ENCODE data around the gene OASL. TPM values are rescaled to one million over a fixed set of nuclear protein-coding genes. Genes with fewer than 3 reads are reported as not detected.
A peak's percentile ranks its signal among the peaks of the same experiment; 100 is the strongest.

The OASL gene
- polyA plus RNA-seq, 6 donors from 2014 or later, result 0.65 to 4.4 (median 0.84) TPM; not detected in 1

DNA sequence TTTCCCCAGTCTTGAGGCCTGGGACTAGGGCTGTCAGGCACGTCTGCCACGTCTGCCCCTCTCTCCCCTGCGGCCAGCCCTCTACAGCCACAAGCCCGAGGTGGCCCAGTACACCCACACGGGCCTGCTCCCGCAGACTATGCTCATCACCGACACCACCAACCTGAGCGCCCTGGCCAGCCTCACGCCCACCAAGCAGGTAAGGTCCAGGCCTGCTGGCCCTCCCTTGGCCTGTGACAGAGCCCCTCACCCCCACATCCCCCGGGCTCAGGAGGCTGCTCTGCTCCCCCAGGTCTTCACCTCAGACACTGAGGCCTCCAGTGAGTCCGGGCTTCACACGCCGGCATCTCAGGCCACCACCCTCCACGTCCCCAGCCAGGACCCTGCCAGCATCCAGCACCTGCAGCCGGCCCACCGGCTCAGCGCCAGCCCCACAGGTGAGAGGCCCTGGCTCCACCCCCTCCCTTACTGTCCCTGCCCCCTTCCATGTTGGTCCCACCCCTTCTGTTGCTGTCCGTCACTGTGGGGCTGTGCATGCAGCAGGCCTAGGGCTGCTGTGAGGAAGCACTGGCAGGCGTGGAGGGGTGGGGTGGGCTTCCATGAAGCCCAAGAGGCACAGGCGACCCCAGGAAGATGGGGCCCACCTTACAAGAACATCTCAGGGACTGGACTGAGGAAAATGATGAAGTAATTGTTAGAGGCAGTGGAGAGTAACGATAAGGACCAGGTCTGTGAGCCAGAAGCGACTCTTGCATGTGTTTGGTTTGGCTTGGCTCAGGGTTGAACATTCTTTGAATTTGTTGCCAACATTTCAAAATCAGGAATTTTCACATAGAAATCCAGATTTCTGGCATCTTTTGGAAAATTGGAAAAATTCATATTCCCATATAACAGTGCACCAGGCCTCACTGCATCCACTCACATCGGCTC is 39.6 kb downstream of the OASL start:
- DNase-seq (no peak), ATAC-seq (ENCODE audit: low read depth in 2 of 2) (no peak)
- Mint-ChIP-seq H3K27me3 (peaks cover 9 to 16% (median 15%) of the 10 kb centered on the region in 3 donors), H3K36me3 (peaks cover 0 to 22% of the 10 kb centered on the region in 2 donors), H3K4me3 (no peak overlapping the region), H3K4me1 (no peaks in the 10 kb centered on the region), H3K27ac (peak overlapping the region in 1 of 6 donors; percentile 52), H3K9me3 (peaks cover 0 to 14% (median 0%) of the 10 kb centered on the region in 7 donors)

- DNase-seq (no peak), ATAC-seq (ENCODE audit: low read depth in 2 of 2) (no peak)
- Mint-ChIP-seq H3K9me3 (peaks cover 0 to 16% (median 0%) of the 10 kb centered on the region in 7 donors), H3K36me3 (peaks cover 0 to 17% of the 10 kb centered on the region in 2 donors), H3K4me1 (no peaks in the 10 kb centered on the region), H3K27ac (no peak overlapping the region), H3K27me3 (peaks cover 10 to 22% (median 19%) of the 10 kb centered on the region in 3 donors), H3K4me3 (no peak overlapping the region)
Observed at GRCh38 chr12:120998435-120998834, 40.6 kb downstream of the OASL start.

GRCh38 chr12:120997448-120997847 is 41.6 kb downstream of the OASL start:
- ATAC-seq (ENCODE audit: low read depth in 2 of 2) (no peak), DNase-seq (no peak)
- H3K4me1 Mint-ChIP-seq, result no peaks in the 10 kb centered on the region
- H3K4me3 Mint-ChIP-seq, result no peak overlapping the region
- H3K9me3 Mint-ChIP-seq, result peaks cover 0 to 16% (median 0%) of the 10 kb centered on the region in 7 donors
- H3K27ac Mint-ChIP-seq, result no peak overlapping the region
- peaks cover 0 to 17% of the 10 kb centered on the region in 2 donors for H3K36me3 Mint-ChIP-seq
- H3K27me3 Mint-ChIP-seq, result peaks cover 18 to 29% (median 19%) of the 10 kb centered on the region in 3 donors

DNA sequence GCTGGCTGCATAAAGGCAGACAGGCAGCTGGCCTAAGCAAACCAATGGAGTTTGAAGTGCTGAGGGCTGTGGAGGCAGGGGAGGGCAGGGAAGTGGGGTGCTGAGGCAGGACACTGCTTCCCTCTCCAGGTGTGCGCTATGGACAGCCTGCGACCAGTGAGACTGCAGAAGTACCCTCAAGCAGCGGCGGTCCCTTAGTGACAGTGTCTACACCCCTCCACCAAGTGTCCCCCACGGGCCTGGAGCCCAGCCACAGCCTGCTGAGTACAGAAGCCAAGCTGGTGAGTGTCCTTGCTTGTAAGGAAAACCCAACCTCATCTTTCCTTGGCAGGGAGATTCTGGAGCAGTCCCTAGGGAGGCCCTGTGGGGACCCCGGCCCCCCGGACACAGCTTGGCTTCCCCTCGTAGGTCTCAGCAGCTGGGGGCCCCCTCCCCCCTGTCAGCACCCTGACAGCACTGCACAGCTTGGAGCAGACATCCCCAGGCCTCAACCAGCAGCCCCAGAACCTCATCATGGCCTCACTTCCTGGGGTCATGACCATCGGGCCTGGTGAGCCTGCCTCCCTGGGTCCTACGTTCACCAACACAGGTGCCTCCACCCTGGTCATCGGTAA is 42.8 kb downstream of the OASL start:
- Mint-ChIP-seq H3K36me3 (peaks cover 0 to 17% of the 10 kb centered on the region in 2 donors), H3K4me3 (no peak overlapping the region), H3K4me1 (no peaks in the 10 kb centered on the region), H3K27me3 (peaks cover 18 to 29% (median 19%) of the 10 kb centered on the region in 3 donors), H3K9me3 (peaks cover 0 to 16% (median 0%) of the 10 kb centered on the region in 7 donors), H3K27ac (no peak overlapping the region)
- no peak for ATAC-seq (ENCODE audit: low read depth in 2 of 2)
- no peak for DNase-seq

DNA sequence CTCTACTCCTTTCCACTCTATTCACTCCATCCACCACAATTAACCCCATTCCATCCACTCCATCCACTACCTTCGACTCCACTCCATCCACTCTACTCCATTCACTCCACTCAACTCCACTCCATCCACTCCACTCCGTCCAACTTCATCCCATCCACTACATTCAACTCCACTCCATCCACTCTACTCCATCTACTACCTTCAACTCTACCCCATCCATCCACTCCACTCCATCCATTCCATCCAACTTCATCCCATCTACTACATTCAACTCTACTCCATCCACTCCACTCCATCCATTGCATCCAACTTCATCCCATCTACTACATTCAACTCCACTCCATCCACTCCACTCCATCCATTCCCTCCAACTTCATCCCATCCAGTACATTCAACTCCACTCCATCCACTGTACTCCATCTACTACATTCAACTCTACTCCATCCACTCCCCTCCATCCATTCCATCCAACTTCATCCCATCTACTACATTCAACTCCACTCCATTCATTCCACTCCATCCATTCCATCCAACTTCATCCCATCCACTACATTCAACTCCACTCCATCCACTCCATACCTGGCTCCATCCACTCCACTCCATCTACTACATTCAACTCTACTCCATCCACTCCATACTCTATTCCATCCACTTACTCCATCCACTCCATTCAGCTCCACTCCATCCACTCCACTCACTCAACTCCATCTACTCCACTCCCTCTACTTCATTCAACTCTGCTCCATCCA is 44.3 kb downstream of the OASL start:
- DNase-seq, result no peak
- Mint-ChIP-seq H3K4me1 (no peaks in the 10 kb centered on the region), H3K9me3 (peaks cover 0 to 16% (median 0%) of the 10 kb centered on the region in 7 donors), H3K27me3 (peaks cover 18 to 29% (median 26%) of the 10 kb centered on the region in 3 donors), H3K27ac (no peak overlapping the region), H3K4me3 (no peak overlapping the region), H3K36me3 (peaks cover 0 to 17% of the 10 kb centered on the region in 2 donors)
- ATAC-seq (ENCODE audit: low read depth in 2 of 2), result no peak

DNA sequence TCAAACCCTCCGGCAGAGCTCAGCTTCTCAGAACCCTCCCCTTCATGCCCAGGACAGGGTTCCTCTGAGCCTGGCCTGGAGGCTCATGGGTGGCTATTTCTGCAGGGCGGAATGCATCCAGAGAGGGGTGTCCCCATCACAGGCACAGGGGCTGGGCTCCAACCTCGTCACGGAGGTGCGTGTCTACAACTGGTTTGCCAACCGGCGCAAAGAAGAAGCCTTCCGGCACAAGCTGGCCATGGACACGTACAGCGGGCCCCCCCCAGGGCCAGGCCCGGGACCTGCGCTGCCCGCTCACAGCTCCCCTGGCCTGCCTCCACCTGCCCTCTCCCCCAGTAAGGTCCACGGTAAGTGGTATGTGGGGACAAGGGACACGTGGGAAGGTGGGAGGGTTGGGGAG is 45.0 kb downstream of the OASL start:
- peaks cover 0 to 16% (median 0%) of the 10 kb centered on the region in 7 donors for H3K9me3 Mint-ChIP-seq
- H3K27ac Mint-ChIP-seq, result no peak overlapping the region
- no peaks in the 10 kb centered on the region for H3K4me1 Mint-ChIP-seq
- peaks cover 0 to 17% of the 10 kb centered on the region in 2 donors for H3K36me3 Mint-ChIP-seq
- ATAC-seq (ENCODE audit: low read depth in 2 of 2) (no peak), DNase-seq (no peak)
- H3K27me3 Mint-ChIP-seq, result peaks cover 21 to 30% (median 29%) of the 10 kb centered on the region in 3 donors
- H3K4me3 Mint-ChIP-seq, result no peak overlapping the region

DNA sequence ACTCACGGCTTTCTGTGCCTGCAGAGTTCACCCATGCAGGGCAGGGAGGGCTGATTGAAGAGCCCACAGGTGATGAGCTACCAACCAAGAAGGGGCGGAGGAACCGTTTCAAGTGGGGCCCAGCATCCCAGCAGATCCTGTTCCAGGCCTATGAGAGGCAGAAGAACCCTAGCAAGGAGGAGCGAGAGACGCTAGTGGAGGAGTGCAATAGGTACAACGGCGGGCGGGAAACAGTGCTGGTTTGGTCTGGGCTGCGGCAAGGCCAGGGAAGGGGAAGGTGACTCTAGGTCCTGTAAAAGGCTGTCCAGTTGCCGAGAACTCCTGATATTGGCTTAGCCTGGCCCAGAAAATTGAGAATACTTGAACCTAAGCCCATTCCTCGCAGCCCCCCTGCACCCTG is 45.5 kb downstream of the OASL start:
- Mint-ChIP-seq H3K4me1 (no peaks in the 10 kb centered on the region), H3K27me3 (peaks cover 22 to 32% (median 30%) of the 10 kb centered on the region in 3 donors)

DNA sequence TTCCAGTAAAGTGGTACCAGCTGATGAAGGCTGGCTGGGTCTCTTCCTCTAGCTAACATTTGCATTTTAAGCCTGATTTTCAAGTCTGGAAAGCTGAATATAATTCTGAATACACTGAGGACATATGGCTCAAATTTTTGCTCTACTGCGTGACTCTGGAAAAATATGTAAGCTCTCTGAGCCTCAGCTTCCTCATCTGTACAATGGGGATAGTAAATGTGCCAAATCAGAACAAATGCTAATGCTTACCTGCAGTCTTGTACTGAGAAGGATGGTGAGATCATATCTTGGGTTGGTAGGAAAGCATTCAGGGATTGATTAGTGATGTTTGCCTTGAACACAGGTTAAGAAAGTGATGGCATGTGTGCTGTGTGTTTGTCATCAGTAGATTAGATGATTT is 46.1 kb downstream of the OASL start:
- Mint-ChIP-seq H3K9me3 (peaks cover 0 to 20% (median 0%) of the 10 kb centered on the region in 7 donors), H3K4me1 (no peaks in the 10 kb centered on the region), H3K4me3 (no peak overlapping the region), H3K27me3 (peaks cover 25 to 37% (median 30%) of the 10 kb centered on the region in 3 donors), H3K27ac (no peak overlapping the region), H3K36me3 (peaks cover 0 to 17% of the 10 kb centered on the region in 2 donors)
- no peak for DNase-seq
- no peak for ATAC-seq (ENCODE audit: low read depth in 2 of 2)

More for the DNA sequence above, 45.5 kb downstream of the OASL start:
- ATAC-seq (ENCODE audit: low read depth in 2 of 2) (no peak), DNase-seq (no peak)
- Mint-ChIP-seq H3K27ac (no peak overlapping the region), H3K9me3 (peaks cover 0 to 16% (median 0%) of the 10 kb centered on the region in 7 donors), H3K36me3 (peaks cover 0 to 17% of the 10 kb centered on the region in 2 donors), H3K4me3 (no peak overlapping the region)

DNA sequence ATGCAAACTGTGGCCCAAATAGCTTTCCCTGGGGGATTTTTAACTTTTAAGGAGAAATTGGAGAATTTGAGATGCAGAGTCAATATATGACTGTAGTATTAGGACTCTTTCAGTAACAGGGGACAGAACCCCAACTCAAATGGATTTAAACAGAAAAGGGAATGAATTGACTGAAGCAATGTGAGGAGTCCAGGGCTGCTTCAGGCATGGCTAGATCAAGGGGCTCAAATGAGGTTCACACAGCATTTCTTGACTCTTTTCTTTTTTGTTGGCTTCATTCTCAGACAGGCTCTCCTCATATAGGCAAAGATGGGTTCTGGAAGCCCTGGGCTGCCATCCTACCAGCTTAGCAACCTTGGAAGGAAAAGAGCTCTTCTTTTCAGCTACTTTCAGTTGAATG is 47.1 kb downstream of the OASL start:
- Mint-ChIP-seq H3K4me3 (no peak overlapping the region), H3K36me3 (peaks cover 0 to 17% of the 10 kb centered on the region in 2 donors), H3K9me3 (peaks cover 0 to 20% (median 0%) of the 10 kb centered on the region in 7 donors), H3K4me1 (no peaks in the 10 kb centered on the region), H3K27ac (no peak overlapping the region), H3K27me3 (peaks cover 25 to 39% (median 30%) of the 10 kb centered on the region in 3 donors)
- DNase-seq (no peak), ATAC-seq (ENCODE audit: low read depth in 2 of 2) (no peak)

DNA sequence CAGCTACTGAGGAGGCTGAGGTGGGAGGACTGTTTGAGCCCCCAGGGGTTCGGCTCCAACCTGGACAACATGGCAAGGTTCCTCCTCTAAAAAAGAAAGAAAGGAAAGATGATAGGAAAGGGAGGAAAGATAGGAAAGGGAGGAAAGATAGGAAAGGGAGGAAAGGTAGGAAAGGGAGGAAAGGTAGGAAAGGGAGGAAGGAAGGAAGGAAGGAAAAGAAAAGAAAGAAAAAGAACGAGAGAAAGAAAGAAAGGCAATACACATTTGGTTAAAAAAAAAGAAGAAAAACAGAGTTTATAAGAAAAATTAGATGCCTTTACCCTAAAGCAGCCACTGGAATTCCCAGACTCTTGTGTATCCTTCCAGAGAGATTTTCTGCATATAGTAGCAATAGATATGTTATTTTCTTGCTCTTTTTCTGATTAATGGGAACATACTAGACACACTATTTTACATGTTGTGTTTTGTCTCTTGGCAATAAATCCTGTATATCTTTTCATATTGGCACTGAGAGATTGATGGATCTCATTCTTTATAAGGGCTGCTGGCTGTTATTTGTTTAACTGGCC is 48.5 kb downstream of the OASL start:
- peaks cover 0 to 12% of the 10 kb centered on the region in 2 donors for H3K36me3 Mint-ChIP-seq
- H3K4me3 Mint-ChIP-seq, result no peak overlapping the region
- ATAC-seq (ENCODE audit: low read depth in 2 of 2) (no peak), DNase-seq (no peak)
- H3K27me3 Mint-ChIP-seq, result peaks cover 25 to 34% (median 31%) of the 10 kb centered on the region in 3 donors
- H3K4me1 Mint-ChIP-seq, result no peaks in the 10 kb centered on the region
- H3K9me3 Mint-ChIP-seq, result peaks cover 0 to 17% (median 0%) of the 10 kb centered on the region in 7 donors
- peak overlapping the region in 1 of 6 donors; percentile 54 for H3K27ac Mint-ChIP-seq

- no peak for ATAC-seq (ENCODE audit: low read depth in 2 of 2)
- H3K9me3 Mint-ChIP-seq, result peaks cover 0 to 8% (median 0%) of the 10 kb centered on the region in 7 donors
- H3K4me3 Mint-ChIP-seq, result no peak overlapping the region
- no peak overlapping the region for H3K27ac Mint-ChIP-seq
- no peaks in the 10 kb centered on the region for H3K4me1 Mint-ChIP-seq
- DNase-seq, result no peak
- peaks cover 0 to 3% of the 10 kb centered on the region in 2 donors for H3K36me3 Mint-ChIP-seq
- H3K27me3 Mint-ChIP-seq, result peaks cover 19 to 25% (median 22%) of the 10 kb centered on the region in 3 donors
Observed at GRCh38 chr12:120989687-120990086, 49.4 kb downstream of the OASL start.

- no peaks in the 10 kb centered on the region for H3K4me1 Mint-ChIP-seq
- no peak overlapping the region for H3K27ac Mint-ChIP-seq
- H3K27me3 Mint-ChIP-seq, result peaks cover 16 to 19% (median 19%) of the 10 kb centered on the region in 3 donors
- peaks cover 0 to 4% (median 0%) of the 10 kb centered on the region in 7 donors for H3K9me3 Mint-ChIP-seq
- ATAC-seq (ENCODE audit: low read depth in 2 of 2) (no peak), DNase-seq (no peak)
- no peaks in the 10 kb centered on the region for H3K36me3 Mint-ChIP-seq
- no peak overlapping the region for H3K4me3 Mint-ChIP-seq
Observed at GRCh38 chr12:120988658-120989057, 50.4 kb downstream of the OASL start.

- Mint-ChIP-seq H3K27ac (no peak overlapping the region), H3K4me3 (no peak overlapping the region), H3K27me3 (peaks cover 15 to 18% (median 16%) of the 10 kb centered on the region in 3 donors), H3K9me3 (peaks cover 0 to 4% (median 0%) of the 10 kb centered on the region in 7 donors), H3K4me1 (no peaks in the 10 kb centered on the region), H3K36me3 (no peaks in the 10 kb centered on the region)
- ATAC-seq (ENCODE audit: low read depth in 2 of 2) (no peak), DNase-seq (no peak)
Observed at GRCh38 chr12:120988234-120988633, 50.8 kb downstream of the OASL start.
